HG02973 (cell line): Measurements from ENCODE around the gene ATP4A.
"Not testable (repeated sequence)": the region's sequence is repeated elsewhere in the genome, so short reads cannot be mapped to it uniquely, and the experiment has no call there.

Source experiments
- ATAC-seq: cut with Tn5 transposase; IDR thresholded peaks from one replicate; pipeline ENCODE4 v1.9.1; 2021; ENCODE audit warnings: moderate library complexity; ENCODE audit not compliant: unreplicated experiment

The ATP4A gene

GRCh38 chr19:35563207-35563829 lies at the start of gene ATP4A:
Gene ATP4A, minus strand, starts transcription at chr19:35563658. Its CDS starts 29 bp downstream, at chr19:35563629.
- ATAC-seq = no peak

- ATAC-seq = peak; percentile 65
These were observed 49.3 kb upstream of the ATP4A start, which contains the start of gene HAUS5 for GRCh38 chr19:35612559-35613321. Gene HAUS5, plus strand, starts transcription at chr19:35612735. Its CDS starts 60 bp downstream, at chr19:35612795.

- ATAC-seq = no peak
These were observed 48.7 kb upstream of the ATP4A start for GRCh38 chr19:35612224-35612558.

GRCh38 chr19:35609851-35610353 lies 46.4 kb upstream of the ATP4A start:
- ATAC-seq = no peak

GRCh38 chr19:35608251-35608650 lies 44.8 kb upstream of the ATP4A start:
- ATAC-seq = no peak

- ATAC-seq = no peak
These were observed 44.2 kb upstream of the ATP4A start for GRCh38 chr19:35607661-35608060.

- not testable (repeated sequence) for ATAC-seq
These were observed 43.7 kb upstream of the ATP4A start for GRCh38 chr19:35607170-35607569.

- not testable (repeated sequence) for ATAC-seq
These were observed 41.0 kb upstream of the ATP4A start for GRCh38 chr19:35604436-35604835.

GRCh38 chr19:35601971-35602370 lies 38.5 kb upstream of the ATP4A start:
- no peak for ATAC-seq

- peak; percentile 75 for ATAC-seq
These were observed 33.0 kb upstream of the ATP4A start for GRCh38 chr19:35596366-35596999.

- ATAC-seq = no peak
These were observed 32.5 kb upstream of the ATP4A start for GRCh38 chr19:35595928-35596327.

GRCh38 chr19:35595026-35595425 lies 31.6 kb upstream of the ATP4A start:
- ATAC-seq = not testable (repeated sequence)

- ATAC-seq = no peak
These were observed 28.8 kb upstream of the ATP4A start for GRCh38 chr19:35592226-35592625.

GRCh38 chr19:35590875-35591274 lies 27.4 kb upstream of the ATP4A start:
- no peak for ATAC-seq

- no peak for ATAC-seq
These were observed 23.9 kb upstream of the ATP4A start for GRCh38 chr19:35587321-35587720.

- ATAC-seq = no peak
These were observed 22.4 kb upstream of the ATP4A start, which contains the start of gene PMIS2 for GRCh38 chr19:35585848-35586247. Gene PMIS2, plus strand, starts transcription at chr19:35586173. Its CDS starts 87 bp downstream, at chr19:35586260.

GRCh38 chr19:35582760-35583159 lies 19.3 kb upstream of the ATP4A start:
- no peak for ATAC-seq

- ATAC-seq = no peak
These were observed 15.2 kb upstream of the ATP4A start for GRCh38 chr19:35578707-35579106.

GRCh38 chr19:35577918-35578317 lies 14.5 kb upstream of the ATP4A start:
- ATAC-seq = no peak

- no peak for ATAC-seq
These were observed 8.0 kb upstream of the ATP4A start for GRCh38 chr19:35571406-35571965.

- no peak for ATAC-seq
These were observed 5.9 kb upstream of the ATP4A start for GRCh38 chr19:35569281-35569781.
